ENCODE results near the gene EIF3F.
"Not testable (repeated sequence)": the region's sequence is repeated elsewhere in the genome, so short reads cannot be mapped to it uniquely, and the experiment has no call there.

EIF3F gene, protein sequence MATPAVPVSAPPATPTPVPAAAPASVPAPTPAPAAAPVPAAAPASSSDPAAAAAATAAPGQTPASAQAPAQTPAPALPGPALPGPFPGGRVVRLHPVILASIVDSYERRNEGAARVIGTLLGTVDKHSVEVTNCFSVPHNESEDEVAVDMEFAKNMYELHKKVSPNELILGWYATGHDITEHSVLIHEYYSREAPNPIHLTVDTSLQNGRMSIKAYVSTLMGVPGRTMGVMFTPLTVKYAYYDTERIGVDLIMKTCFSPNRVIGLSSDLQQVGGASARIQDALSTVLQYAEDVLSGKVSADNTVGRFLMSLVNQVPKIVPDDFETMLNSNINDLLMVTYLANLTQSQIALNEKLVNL
- total RNA-seq, result 285 reads per million, percentile 95 among the genes with 10 or more reads in this experiment

DNA sequence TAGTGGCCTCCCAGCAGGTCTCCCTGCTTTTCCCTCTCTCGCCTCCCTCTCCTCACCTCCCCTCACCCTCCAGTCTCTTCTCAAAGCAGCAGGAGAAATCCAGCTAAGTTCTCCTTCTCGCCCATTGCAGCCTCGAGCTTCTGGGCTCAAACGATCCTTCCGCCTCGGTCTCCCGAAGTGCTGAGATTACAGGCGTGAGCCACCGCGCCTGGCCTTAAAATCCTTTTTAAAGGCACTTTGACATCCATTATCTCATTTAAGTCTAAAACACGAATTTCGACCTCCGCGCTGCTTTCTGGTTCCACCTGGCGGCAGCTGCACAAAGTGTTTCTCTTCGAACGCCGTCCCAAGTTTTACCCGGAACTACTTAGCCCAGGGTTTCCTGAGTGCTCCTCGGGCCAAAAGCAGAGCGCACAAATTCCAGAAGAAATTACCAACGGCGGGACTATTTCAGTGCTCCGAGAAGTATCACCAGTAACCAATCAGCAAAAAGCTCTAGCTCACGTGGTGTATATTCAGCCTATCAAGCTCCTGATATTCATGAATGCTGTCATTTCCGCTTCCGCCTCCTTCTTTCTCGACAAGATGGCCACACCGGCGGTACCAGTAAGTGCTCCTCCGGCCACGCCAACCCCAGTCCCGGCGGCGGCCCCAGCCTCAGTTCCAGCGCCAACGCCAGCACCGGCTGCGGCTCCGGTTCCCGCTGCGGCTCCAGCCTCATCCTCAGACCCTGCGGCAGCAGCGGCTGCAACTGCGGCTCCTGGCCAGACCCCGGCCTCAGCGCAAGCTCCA, at the start of gene EIF3F:
Gene EIF3F, plus strand, starts transcription at position 570 of the 792 bp plus-strand sequence. Its CDS starts 16 bp downstream, at position 586.
- DNase-seq, result peak; percentile 92

DNA sequence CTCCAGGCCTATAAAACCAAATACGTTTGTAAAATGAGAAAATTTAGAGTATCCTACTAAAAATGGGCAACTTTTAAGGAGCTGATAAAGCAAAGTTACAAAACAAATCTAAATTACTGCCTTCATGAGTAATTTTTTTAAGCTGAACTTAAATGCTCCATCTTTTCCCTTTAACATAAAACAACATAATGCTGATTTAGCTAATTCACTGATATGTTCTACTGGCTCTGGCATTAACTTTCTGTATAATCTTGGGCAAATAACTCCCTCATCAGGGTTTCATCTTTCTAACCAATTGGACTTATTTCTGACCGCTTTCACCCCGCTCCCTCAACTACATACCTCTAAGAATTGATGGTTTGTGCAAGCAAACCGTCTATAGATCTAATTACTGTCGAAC, 46.0 kb upstream of the EIF3F start:
- DNase-seq, result no peak

- DNase-seq, result no peak
These were observed 45.5 kb upstream of the EIF3F start, which contains the start of gene OR10A3 for GRCh38 chr11:7941608-7942007. Gene OR10A3, minus strand, starts transcription at chr11:7941708. Its CDS starts 2,188 bp downstream, at chr11:7939520.

GRCh38 chr11:7944123-7944522, 43.0 kb upstream of the EIF3F start:
- DNase-seq, result no peak

DNA sequence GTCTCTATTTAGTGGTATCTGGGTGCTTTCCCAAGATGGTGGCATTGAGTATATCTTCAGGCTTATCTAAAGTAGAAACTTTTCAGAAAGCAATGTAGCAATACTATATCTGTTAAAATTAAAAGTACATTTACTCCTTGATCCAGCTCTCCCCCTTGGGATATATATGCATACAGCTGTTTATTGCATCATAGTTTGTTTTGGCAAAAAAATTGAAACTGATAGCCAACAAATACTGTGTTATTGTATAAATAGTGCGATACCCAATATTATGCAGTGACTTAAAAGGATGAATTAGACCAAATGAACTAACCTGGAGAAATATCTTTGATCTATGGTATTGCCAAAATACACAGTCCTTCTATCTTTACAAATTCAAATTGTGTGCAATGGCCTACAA, 37.2 kb upstream of the EIF3F start:
- DNase-seq, result no peak

- DNase-seq, result no peak
These were observed 31.9 kb upstream of the EIF3F start for GRCh38 chr11:7955191-7955590.

DNA sequence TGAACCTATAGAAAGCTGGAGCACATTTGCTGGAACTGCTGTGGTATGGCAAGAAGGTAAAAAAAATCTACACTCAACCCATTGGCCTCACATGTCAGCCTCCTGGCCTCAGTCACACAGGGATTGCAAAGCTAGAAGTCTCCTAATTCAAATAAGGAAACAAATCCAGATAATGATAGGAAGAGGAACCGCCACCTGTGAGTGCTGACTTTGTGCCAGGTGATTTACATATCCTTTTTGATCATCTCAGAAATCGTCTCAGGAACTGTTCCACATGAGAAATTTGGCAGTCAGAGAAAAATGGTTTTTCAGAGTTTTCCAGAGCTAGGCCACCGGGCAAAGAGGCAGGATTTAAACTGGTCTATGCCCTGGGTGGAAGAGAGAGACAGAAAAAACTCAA, 22.9 kb upstream of the EIF3F start:
- DNase-seq, result no peak

- no peak for DNase-seq
These were observed 22.3 kb upstream of the EIF3F start for GRCh38 chr11:7964873-7965272.

GRCh38 chr11:7965386-7965785, 21.8 kb upstream of the EIF3F start, which contains the start of gene NLRP10:
Gene NLRP10, minus strand, starts transcription at chr11:7965447. Its CDS starts 1,952 bp downstream, at chr11:7963495.
- DNase-seq, result no peak

- DNase-seq, result no peak
These were observed 20.0 kb upstream of the EIF3F start for GRCh38 chr11:7967097-7967496.

DNA sequence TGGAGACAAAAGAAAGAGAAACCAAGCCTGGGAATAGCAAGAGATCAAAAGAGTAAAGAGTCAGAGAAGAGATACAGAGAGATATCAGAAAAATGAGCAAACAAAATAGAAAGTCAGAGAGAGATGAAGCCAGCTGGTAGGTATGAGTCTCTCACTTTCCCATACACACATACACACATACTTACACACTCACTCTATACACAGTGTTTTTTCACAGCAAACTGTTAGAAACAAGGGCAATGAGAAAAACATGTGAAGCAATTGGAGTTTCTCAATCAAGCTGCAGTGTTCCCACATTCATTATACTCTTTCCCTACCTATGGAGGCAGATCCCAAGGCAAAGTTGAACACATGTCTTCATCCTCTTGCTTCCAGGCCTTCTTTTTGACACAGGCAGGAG, 19.3 kb upstream of the EIF3F start:
- DNase-seq, result no peak

DNA sequence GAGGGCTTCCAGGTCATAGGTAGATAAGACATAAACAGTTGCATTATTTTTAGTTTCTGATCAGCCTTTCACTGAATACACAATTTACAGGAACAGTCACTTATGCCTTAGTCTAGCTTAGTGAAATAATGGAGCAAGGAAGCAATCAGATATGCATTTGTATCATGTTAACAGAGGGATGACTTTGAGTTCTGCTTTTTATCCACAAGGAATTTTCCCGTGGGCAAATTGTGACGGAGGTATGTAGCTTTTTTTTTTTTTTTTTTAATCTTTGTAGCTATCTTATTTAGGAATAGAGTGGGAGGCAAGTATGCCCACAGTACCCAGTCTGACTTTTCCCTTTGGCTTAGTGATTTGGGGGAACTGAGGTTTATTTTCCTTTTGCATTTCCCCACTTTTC, 18.5 kb upstream of the EIF3F start:
- no peak for DNase-seq

GRCh38 chr11:7969756-7970646, 17.1 kb upstream of the EIF3F start:
- DNase-seq, result no peak

DNA sequence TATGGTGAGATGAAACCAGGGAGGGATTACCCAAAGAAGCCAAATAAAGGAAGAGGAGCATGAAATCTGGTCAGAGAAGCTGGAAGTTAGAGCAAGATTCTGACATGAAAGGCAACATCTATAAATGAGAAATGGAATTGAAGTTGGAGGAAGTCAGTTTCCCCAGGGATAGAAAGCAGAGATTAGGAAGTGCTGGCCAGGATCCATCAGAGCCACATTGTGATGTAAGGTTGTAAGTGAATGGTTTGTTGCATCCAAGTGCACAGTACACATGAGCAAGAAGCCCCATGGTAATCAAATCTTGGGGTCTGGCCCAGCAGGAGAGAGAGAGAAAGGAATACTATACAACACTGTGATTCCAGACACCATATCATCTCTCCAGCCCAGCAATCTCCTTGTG, 15.3 kb upstream of the EIF3F start:
- no peak for DNase-seq

GRCh38 chr11:7973011-7973410, 14.1 kb upstream of the EIF3F start:
- DNase-seq, result no peak

- no peak for DNase-seq
These were observed 12.5 kb upstream of the EIF3F start for GRCh38 chr11:7974668-7975067.

DNA sequence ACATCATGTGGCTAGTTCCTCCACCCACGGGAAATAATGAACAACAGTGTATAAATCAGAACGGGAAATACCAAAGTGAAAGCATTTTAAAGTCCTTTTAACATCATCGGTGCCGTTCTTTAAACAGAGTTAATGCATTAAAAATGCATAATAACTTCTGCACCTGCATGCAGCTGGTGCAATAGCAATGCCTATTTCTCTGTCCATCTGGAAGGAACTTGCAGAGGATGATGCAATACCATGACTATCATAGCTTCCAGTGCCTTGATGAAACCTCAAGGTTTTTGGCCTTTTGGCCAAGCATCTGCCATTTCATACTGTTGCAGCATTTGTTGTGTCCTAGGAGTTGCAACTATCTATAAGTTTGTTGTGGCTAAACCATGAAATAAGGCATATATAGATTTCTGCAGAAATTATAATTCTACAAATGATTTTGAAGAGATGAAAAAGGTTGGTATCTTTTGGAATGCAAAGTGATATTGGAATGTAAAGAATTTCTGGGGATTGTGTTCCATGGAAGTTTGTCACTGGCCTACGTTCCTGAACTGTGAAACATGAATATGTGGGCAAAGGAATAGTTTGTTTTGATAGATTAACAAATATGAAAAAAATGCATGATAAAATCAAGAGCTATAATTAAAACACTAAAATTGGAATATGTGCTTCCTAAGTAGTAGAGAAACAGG, 9.8 kb upstream of the EIF3F start:
- no peak for DNase-seq

DNA sequence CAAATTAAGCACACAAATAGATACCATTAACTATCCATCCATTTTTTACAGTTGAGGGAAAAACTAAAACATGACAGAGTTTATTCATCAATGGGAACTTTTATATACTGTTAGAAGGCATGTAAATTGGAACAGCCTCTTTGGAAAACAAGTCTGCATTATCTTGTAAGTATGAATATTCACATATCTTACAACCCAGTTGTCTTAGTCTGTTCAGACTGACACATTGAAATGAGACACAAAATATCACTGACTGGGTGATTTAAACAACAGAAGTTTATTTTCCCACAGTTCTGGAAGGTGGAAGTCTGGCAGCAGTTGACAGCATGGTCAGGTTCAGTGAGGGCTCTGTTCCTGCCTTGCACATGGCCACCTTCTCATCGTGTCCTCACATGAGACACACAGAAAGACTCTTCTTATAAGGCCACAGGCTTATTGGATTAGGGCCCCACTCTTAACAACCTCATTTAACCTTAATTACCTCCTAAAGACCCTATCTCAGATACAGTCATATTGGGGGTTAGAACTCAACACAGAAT, 5.4 kb upstream of the EIF3F start:
- DNase-seq, result no peak

GRCh38 chr11:7982582-7983119, 4.5 kb upstream of the EIF3F start:
- no peak for DNase-seq

DNA sequence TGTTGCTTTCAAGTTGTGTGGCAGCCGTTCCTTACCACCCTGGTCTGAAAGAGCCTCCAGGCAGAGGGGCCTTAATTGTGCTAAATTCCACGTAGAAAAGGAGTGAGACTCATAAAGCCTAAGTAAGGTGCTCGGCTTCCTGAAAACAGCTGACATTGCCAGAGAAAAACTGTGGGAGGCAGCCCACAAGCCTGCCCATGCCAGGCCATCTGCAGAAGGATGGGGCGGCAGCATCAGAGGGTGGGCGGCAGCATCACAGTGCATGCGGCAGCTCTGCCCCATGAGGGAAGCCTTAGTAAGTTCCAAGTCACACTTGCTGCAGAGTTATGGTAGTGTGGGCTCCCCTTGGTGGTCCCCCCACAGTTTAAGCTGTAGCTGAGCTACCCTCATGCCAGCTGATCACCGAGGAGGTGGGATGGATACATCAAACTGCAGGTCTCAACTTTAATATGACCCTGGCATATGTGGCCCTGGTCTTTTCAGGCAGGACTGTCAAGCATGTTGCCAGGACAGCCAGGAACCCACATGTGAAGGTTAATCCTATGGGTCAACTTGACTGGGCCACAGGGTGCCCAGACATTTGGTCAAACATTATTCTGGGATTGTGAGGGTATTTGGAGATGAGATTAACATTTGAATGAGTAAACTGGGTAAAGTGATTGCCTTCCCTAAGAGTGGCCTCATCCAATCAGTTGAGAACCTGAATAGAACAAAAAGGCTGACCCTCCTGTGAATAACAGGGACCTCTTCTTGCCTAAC, 3.1 kb upstream of the EIF3F start:
- DNase-seq, result no peak

DNA sequence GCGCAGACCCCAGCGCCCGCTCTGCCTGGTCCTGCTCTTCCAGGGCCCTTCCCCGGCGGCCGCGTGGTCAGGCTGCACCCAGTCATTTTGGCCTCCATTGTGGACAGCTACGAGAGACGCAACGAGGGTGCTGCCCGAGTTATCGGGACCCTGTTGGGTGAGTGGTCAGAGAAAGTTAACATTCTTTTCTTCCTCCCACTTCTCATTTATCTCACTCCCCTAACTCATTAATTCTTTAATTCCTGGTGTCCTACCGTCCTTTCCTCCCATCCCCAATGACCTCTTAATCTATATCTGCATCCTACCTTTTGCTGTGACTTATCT, 385 bp downstream of the EIF3F start:
- not testable (repeated sequence) for DNase-seq

Measured in effector CD4-positive, alpha-beta T cell (primary cell).